SK-N-SH (cell line): Measurements from ENCODE around the gene HDAC4.

ENCODE experiments used
- CHD2 ChIP-seq: fragments of 150-350 bp; IDR thresholded peaks from 2 replicates; pipeline ENCODE4 v1.6.1; 2018; ENCODE audit warnings: low read length; ENCODE audit not compliant: partially characterized antibody
- ELF1 ChIP-seq: IDR thresholded peaks from 2 replicates; pipeline ENCODE4 v1.4.0; 2012
- EP300 ChIP-seq, 2 experiments: IDR thresholded peaks; 2 replicates each; pipeline versions ENCODE4 v1.4.0 to v1.6.1; 2012; ENCODE audit warnings: borderline replicate concordance in 1 of 2, low read depth in 1 of 2, low read length in 1 of 2
- FOXM1 ChIP-seq: IDR thresholded peaks from 2 replicates; pipeline ENCODE4 v1.4.0; 2012; ENCODE audit warnings: low read depth, mild to moderate bottlenecking
- MXI1 ChIP-seq: IDR thresholded peaks from 2 replicates; pipeline ENCODE4 v1.6.1; 2012; ENCODE audit warnings: mild to moderate bottlenecking, low read depth, low read length, improper control_type of control experiment
- POLR2AphosphoS5 ChIP-seq: IDR thresholded peaks from 2 replicates; pipeline ENCODE4 v1.6.1; 2012; ENCODE audit warnings: low read depth, low read length
- RAD21 ChIP-seq: IDR thresholded peaks from 2 replicates; pipeline ENCODE4 v1.6.1; 2012; ENCODE audit warnings: mild to moderate bottlenecking, low read length
- RFX5 ChIP-seq: IDR thresholded peaks from 2 replicates; pipeline ENCODE4 v1.6.1; 2012; ENCODE audit warnings: mild to moderate bottlenecking, improper control_type of control experiment, low read length
- SIN3A ChIP-seq: IDR thresholded peaks from 2 replicates; pipeline ENCODE4 v1.6.1; 2012; ENCODE audit warnings: low read depth, mild to moderate bottlenecking, low read length, moderate library complexity, borderline replicate concordance
- TAF1 ChIP-seq: IDR thresholded peaks from 2 replicates; pipeline ENCODE4 v1.6.1; 2012; ENCODE audit warnings: low read depth, mild to moderate bottlenecking, low read length, moderate library complexity, borderline replicate concordance
- TF ChIP-seq, protein P1 (sequence below): fragments of 200-600 bp; sonication (generic); IDR thresholded peaks from 2 replicates; pipeline ENCODE4 v1.6.1; 2017; ENCODE audit warnings: antibody characterized with exemption, mild to moderate bottlenecking, moderate library complexity
- TF ChIP-seq, protein P2 (sequence below): fragments of 150-350 bp; IDR thresholded peaks from 2 replicates; pipeline ENCODE4 v1.6.1; 2017; ENCODE audit warnings: antibody characterized with exemption, low read length, low read depth, borderline replicate concordance
- TF ChIP-seq, protein P3 (sequence below): IDR thresholded peaks from 2 replicates; pipeline ENCODE4 v1.4.0; 2012; ENCODE audit warnings: low read depth

DNA sequence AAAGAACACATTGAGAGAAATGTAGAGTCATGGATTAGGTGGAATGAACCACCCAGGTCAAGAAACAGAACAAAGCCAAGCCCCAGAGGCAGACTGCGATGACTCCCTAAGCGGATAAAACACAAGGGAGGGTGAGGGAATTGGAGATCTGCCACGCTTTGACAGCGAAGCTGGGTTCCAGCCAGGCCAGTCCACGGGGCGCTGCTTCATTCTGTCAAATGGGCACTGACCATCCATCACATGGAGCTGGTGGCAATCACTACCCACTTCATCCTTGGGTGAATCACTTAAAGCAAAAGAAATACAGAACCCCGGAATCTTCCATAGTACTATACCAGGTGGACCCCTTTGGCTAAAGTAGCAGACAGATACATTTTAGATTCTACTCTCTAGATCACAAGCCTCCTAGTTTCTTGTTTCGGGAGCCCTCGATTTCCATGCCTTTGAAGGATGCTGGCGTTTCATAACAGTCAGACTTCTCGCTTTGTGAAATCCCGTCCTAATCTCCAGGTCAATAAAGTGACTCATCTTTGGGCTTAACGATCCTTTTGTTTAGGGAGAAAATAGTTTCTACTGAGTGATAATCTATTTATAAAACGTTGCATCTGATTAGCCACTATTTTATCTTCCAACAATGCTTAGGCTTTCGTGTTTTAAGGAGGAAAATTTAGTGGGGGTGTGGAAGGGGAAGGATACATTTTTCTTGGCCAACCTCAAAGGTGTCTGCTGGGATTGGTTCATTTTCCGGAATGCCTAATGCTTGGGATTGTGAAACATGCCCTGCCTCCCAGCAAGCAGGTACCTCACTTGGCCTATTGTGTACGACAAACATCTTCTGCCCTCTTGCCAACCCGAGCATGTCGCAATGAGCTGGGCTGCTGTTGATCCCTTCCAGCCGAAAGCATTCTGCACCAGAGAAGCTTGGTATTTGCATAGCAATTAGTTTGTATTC lies 44.1 kb upstream of the HDAC4 start:
- TF ChIP-seq TAF1 (no peak), RAD21 (no peak), MXI1 (no peak), EP300 (IDR thresholded peaks at IDR 0.05; ENCODE audit: borderline replicate concordance in 1 of 2, low read depth in 1 of 2, low read length in 1 of 2) (no peak), POLR2AphosphoS5 (no peak), CHD2 (no peak), FOXM1 (no peak), ELF1 (no peak), SIN3A (no peak), RFX5 (no peak)
- TF ChIP-seq, protein P1, sequence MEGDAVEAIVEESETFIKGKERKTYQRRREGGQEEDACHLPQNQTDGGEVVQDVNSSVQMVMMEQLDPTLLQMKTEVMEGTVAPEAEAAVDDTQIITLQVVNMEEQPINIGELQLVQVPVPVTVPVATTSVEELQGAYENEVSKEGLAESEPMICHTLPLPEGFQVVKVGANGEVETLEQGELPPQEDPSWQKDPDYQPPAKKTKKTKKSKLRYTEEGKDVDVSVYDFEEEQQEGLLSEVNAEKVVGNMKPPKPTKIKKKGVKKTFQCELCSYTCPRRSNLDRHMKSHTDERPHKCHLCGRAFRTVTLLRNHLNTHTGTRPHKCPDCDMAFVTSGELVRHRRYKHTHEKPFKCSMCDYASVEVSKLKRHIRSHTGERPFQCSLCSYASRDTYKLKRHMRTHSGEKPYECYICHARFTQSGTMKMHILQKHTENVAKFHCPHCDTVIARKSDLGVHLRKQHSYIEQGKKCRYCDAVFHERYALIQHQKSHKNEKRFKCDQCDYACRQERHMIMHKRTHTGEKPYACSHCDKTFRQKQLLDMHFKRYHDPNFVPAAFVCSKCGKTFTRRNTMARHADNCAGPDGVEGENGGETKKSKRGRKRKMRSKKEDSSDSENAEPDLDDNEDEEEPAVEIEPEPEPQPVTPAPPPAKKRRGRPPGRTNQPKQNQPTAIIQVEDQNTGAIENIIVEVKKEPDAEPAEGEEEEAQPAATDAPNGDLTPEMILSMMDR, result no peak
- TF ChIP-seq, protein P2, sequence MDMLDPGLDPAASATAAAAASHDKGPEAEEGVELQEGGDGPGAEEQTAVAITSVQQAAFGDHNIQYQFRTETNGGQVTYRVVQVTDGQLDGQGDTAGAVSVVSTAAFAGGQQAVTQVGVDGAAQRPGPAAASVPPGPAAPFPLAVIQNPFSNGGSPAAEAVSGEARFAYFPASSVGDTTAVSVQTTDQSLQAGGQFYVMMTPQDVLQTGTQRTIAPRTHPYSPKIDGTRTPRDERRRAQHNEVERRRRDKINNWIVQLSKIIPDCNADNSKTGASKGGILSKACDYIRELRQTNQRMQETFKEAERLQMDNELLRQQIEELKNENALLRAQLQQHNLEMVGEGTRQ, result no peak
- TF ChIP-seq, protein P3, sequence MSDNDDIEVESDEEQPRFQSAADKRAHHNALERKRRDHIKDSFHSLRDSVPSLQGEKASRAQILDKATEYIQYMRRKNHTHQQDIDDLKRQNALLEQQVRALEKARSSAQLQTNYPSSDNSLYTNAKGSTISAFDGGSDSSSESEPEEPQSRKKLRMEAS, result no peak
